Retina (tissue), 1 donor: ENCODE measurements around the gene FBXO7.
A peak's percentile ranks its signal among the peaks of the same experiment; 100 is the strongest.

Experiments used
- DNase-seq: peaks from one replicate; pipeline ENCODE4 v3.0.0-alpha.2; 2016

FBXO7 gene

DNA sequence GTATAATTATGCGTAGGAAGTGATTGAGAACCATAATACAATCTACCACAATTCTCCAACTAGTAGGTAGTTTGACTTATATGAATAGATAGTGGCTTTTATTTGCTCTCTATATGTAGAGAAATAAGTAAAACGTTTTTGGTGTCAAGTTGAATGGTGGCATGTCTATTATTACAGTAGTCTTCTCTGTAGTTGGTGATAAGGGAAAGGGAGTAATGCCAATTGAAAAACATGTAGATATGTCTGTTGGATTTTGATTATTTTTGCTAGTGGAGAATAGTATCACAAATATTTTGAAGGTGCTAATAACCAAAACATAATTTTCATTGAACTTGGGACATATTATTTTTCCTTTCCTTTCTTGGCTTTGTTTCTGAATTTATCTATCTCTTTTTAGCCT lies 17.5 kb downstream of the FBXO7 start:
- DNase-seq: no peak

DNA sequence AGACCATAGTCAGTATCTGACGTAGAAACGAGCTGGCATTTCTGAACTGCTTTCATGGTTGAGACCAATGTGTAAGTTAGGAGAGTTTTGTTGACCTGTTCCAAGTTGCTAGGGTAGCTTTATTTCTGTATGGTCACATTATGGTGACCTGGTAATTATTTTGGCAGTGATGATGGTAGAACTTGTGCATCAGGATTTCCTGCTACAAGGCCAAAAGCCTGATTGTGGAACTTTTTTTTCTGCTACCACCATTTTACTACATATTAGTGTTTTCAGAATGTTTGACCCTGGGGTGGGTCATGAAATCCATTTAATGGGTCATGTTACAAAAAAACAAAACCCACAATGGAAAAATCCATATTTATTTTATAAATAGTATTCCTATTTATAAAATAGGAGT lies 18.9 kb downstream of the FBXO7 start:
- DNase-seq: no peak

DNA sequence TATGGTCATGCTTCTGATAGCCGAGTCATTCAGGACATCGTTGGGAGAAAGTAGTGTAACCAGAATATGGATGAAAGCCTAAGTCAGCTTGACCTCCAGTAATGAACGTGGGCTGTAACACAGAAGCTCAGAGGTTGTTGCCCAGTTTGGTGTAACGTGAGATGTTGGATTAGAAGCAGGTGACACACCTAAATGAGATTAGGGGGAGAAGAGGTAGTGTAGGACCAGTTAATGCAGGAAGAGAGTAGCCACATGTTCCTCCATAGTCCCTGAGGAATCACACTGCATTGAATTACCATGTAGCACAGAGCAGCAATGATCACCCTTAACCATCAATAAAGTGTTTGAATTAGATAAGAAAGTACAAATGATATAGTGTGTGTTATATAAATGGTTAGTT lies 20.4 kb downstream of the FBXO7 start:
- no peak for DNase-seq

DNA sequence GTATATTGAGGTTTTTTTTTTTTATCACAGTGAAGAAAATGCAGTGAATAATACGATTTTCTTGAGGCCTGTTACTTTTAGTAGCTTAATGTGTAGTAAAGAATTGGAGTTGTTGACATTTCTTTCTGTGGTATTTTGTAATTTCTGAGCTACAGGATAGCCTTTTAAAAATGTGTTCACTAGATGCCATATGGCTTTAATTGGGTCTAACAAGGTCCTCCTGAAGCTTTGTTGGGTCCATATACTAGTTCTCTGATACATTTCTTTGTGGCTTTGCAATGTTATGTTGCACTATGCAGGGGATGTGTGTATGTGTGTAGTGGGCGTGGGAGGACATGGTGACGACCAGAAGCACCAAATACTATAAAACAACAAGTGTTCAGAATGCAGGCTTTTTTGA lies 25.1 kb downstream of the FBXO7 start:
- DNase-seq: no peak

DNA sequence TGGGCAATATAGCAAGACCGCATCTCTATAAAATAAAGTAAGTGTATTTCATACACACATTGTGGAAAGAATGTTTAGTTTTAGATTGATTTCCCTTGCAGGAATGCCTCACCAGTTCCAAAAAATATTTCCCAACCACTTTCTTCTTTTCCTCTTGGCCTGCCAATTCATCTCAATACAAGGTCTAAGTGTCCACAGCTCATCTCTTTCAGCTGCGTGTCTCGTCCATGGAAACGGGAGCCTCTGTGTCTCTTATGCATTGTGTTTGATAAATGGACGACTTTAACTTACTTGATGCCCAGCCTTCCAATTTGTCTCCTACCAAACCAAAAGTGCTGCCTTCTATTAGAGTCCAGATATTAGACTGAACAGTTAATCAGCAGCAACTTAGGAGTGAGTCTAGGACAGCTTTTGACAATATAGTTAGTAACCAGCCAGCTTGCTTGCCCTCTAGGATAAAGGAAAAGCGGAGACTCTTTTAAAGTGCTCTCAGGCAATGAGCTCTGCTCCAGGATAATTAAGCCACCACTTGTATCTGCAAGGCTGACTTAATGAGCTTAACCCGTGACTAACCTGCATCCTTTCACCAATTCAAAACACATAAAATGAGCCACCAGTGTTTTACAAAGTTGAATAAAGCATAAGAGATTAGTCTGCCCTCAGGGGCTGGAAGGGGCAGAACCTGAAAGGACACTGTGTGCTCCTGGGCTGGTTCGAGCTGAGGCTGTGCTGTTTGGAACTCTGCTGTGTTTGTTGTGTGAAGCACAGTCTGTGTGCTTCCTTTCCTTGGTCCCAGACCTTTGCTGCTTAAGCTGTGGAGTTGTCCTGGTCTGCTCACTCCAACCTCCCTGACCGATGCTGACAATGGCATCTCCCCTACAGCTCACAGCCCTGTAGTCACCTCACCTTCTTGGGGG lies 27.5 kb downstream of the FBXO7 start:
- no peak for DNase-seq

DNA sequence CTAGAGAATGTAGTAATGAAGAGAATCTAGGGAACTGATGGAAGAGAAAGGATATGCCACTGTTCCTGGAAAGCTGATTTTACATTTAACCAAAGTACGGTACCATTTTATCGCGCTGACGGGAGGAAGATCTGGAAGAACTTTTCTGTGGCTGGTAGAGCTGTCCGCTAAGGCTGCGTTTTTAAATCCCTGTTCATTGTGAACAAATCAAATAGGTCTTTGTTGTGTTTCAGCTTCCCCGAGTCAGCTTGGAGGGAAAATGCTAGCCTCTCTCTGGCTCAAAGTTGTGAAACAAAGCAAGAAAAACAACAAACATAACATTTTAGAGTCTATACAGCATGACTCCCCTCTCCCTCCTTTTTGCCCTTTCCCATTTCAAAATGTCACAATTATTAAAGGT lies 34.4 kb downstream of the FBXO7 start:
- DNase-seq: no peak

DNA sequence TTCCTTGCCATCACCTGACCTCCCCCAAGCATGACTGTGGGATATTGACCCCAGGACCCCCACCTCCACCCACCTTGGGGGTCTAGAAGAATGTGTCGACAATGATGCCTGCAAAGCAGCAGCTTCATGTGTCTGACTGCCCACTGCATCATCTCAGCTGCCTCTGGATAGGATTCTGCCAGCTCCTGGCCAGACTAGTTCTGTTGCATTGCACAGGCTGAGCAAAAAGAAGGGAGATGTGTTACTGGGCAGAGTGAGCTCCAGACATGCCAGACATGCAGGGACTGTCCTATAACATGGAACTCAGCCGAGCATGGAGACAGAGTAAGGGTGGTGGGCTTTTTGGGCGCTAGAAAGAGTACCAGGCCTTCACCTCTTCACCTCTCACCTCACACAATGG lies 36.7 kb downstream of the FBXO7 start:
- DNase-seq: no peak

DNA sequence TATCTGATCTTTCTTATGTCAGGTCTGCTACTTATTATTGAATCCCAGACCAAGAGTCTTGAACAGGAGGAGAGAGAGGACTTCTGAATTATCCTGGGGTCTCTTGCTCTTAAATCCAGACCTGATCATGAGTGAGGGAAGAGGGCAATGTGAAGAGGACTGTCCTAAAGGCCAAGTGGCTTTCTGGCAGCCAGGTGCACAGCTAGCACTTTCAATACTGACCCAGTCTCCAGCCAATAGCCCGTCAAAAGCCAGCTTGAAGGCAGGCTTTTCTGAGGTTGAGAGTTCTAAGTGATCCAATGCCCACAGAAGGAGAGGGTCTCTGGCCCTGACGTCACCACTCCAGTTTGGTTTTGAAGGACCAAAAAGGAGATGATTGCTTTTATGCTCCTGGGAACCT lies 37.2 kb downstream of the FBXO7 start:
- no peak for DNase-seq

DNA sequence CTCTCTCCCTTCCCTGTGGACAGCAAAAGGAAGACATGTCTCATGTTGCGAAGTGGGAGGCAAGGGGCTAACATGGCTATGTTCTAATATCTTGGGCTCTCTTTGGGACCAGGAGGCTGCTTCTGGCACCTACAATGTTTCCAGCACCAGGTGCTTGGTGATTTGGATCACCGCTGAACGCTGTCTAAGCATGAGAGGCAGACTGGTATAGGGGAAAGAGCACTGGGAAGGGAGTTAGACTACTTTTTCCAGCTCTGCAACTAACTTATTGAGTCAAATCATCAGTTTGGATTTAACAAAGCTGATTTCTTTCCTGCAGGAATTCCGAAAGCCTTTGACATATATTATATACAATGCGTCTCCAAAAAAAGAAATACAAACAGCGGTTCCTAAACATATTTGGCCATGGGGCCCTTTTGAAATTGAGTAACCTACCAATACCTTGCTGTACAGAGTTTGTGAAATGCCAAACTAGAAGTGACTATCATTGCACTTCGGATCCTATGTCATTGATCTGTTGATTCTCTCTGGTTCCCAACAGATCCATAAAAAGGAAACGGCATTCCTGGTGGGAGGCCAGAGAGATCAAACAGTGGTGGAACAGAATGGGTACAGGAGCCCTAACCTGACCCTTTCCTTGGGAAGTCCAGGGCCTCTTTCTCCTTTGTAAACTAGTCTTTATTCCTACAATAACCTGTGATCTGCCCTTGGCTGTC lies 37.8 kb downstream of the FBXO7 start:
- no peak for DNase-seq

DNA sequence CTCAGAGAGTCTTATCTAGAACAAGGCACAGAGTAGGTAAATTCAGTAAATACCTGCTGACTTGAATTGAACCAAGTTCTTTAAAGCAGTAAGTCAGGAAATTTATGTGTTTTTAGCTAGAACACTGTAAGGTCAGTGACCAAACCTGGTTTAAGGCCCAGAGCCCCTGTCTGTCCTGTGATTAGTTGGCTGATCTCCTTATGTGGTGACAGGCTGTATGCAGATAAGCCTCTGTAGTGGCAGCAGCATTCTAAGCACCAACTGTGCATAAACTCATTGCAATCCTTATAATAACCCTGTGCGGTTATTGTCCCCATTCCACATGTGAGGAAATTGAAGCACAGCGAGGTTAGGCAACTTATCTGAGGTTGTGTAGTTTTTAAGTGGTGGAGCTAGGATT lies 40.5 kb downstream of the FBXO7 start:
- DNase-seq: no peak

DNA sequence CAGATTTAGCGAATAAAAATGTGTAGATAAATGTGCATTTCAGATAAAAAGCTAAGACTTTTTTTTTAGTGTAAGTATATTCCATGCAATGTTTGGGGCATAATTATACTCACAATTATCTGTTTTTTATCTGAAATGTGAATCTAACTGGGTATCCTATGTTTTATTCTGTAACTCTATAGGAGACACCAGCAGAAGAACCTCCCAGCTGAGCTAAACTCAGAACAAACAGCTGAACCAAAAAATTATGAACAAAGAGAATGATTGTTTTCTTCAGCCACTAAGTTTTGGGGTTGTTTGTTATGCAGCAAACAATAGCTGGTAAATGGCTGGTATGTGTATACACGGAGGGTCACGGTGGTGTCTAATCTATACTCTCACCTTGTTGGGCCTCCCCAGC lies 42.9 kb downstream of the FBXO7 start:
- DNase-seq: no peak

DNA sequence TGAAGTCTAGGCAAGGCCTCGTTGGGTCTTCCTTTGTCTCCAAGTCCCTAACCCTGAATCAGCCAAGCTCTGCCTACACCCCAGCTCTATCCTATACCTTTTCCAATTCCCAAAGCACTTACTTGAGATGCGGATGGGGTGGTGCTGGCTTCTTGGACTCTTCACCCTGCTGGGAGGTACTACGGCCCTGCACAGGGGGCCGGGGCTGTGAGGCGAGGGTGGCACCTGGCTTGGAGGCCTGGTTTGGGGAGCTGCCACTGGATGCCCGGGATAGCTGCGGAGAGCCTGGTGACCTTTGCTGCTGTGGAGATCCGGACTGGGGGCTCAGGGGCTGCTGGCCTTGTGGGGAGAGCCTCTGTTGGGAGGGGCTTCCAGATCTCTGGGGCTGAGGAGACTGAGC lies 43.3 kb downstream of the FBXO7 start:
- DNase-seq: no peak

DNA sequence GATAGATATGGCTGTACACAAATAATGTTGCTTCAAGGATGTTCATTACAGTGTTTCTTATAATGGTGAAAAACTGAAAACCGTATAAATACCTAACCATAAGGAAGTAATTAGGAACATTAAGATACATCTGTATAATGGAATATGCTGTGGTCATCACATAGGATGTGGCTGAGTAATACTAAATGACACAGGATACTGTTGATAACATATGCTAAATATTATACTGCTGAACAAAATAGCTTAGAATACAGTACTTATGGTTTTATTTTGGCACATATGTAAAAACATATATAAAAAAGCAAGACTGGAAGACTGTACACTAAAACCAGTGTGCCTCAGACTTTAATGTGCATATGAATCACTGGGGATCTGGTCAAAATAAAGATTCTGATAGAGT lies 43.8 kb downstream of the FBXO7 start:
- no peak for DNase-seq

DNA sequence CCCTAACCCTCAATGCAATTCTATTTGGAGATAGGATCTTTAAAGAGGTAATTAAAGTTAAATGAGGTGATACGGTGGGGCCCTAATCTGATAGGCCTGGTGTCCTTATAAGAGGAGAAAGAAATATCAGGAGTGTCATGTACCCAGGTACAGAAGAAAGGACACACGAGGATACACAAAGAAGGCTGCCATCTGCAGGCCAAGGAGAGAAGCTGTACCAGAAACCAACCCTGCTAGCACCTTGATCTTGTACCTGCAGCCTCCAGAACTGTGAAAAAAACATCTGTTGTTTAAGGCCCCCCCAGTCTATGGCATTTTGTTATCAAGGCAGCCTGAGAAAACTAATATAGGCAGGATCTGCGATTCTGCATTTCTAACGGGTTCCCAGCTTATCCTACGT lies 44.2 kb downstream of the FBXO7 start:
- DNase-seq: no peak

DNA sequence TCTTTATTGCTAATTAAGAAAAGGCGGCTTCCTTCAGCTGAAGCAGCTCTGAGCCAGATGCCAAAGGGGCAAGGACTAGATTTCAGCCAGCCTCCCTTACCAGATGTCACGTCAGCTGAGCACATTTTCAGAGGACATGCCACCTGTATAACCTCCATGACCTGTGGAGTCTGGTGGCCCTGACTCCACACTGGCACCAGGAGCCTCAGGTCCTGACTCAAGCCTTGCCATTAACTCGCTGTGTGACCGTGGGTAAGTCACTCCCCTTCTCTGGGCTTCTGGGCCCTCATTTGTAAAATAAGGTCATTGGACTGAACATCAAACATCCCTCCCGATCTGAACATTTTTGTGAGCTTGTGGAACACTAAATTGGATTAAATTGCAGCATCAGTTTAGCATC lies 46.0 kb downstream of the FBXO7 start:
- no peak for DNase-seq

DNA sequence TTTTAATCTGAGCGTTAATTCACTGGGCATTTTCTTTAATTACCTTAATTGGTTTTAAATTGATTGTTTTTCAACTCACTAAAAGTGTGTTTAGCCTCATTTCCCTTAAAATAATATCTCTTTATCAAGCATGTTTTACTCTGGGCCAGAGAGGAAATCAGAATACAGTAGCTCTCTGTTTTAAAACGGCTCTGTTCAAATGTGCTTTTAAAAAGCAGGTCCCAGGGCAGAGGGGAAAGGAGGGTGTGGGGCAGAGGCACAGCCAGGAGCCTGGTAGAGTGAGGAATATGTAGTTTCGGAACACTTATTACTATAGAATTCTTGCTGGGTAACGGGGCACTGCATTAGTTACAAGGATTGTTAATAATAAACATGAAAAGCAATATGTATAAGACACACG lies 47.6 kb downstream of the FBXO7 start:
- DNase-seq: no peak

DNA sequence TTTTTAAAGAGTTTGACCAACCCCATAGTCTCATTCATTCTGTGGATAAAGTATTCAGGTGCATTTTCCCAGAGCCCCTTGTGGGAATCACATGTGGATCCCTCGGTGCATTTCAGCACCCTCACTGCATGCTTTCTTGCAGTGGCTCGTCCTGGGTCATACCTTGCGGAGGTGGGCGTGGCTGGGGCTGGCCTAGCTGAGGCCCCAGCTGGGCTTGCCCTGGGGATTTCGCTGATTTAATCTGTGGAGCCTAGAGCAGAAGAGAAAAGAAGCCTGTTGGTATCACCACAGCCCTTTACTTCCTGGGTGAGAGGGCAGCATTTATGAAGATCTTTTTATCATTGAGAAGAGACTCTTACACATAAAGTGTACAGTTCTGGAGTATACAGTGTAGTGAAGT lies 53.1 kb downstream of the FBXO7 start:
- no peak for DNase-seq

DNA sequence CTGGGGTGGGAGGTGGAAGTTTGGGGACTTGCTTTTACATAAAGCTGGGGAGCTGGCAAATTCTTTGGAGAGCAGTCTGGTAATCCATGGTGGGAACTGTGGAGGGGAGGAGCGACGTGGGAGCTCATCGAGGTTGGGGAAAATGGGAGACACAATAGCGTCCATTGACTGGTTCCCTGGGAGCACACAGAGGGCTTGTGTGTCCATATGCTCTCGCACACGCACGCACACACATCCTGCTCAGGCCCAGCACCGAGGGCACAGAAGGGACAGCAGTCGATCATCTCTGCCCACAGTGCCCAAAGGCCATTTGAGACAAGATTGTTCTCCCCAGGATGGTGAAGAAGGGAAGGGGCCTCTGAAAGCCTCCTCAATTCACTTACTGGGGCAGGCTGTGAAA lies 53.7 kb downstream of the FBXO7 start:
- no peak for DNase-seq

DNA sequence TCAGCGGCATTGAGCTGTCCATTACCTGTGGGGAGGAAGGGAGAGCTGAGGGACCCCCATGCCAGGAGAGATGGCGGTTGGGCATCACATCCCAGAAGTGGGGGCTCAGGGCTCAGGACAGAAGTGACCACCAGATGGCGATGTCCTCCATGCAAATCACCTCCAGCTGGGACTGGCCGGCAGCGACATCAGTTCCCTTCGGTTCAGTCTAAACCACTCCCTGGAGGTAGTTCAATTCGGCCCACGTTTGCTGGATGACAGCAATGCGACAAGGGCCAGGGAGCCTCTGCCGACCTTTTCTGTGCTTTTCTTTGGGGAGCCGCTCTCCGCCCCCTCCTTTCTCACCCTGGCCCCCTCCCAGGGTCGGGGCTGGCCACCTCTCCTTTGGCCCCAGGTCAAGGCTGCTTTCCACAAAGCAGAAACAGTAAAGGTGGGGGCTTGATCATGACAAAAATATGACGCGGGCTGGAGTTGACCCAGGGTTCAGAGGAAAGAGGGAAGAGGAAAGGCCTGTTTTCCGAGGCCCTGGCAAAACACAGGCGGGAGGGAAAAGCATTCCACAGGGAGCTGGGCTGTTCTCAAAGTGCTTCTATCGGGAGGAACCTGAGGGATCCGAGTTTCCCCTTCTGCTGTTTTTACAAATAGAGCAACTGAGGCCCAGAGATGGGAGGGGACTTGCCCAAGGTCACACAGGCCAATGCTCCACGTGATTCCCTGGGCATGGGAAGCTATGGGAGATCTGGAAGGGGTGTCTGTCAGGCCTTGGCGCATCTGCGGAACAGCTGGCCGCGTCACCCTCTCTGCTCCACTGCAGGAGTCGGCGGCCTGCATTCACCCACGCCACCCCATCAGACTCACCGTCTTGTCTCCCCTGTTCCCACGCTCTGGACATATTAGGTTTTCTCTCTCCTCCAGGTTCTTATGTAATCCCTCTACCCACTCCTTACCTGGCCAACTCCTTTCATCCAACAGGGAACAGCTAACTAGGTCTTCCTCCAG lies 54.7 kb downstream of the FBXO7 start:
- peak; percentile 87 for DNase-seq

DNA sequence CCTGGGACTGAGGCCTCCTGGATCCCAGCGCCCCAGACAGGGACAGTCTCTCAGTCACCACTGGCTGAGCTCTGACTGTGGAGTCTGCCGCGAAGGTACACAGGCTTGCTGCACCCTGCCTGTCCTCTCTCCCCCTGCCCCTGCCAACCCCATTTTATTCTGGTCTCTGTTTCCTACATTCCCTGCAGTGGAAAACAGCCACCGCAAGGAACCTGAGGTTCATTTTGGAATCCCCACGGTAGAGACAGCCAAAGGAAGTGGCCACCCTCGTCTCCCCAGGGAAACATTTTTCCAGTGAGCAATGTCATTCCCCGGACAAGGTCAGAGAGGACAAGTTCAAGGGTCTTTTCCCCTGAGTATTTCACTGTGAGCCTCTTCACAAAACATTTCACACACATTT lies 56.6 kb downstream of the FBXO7 start:
- DNase-seq: peak; percentile 14

DNA sequence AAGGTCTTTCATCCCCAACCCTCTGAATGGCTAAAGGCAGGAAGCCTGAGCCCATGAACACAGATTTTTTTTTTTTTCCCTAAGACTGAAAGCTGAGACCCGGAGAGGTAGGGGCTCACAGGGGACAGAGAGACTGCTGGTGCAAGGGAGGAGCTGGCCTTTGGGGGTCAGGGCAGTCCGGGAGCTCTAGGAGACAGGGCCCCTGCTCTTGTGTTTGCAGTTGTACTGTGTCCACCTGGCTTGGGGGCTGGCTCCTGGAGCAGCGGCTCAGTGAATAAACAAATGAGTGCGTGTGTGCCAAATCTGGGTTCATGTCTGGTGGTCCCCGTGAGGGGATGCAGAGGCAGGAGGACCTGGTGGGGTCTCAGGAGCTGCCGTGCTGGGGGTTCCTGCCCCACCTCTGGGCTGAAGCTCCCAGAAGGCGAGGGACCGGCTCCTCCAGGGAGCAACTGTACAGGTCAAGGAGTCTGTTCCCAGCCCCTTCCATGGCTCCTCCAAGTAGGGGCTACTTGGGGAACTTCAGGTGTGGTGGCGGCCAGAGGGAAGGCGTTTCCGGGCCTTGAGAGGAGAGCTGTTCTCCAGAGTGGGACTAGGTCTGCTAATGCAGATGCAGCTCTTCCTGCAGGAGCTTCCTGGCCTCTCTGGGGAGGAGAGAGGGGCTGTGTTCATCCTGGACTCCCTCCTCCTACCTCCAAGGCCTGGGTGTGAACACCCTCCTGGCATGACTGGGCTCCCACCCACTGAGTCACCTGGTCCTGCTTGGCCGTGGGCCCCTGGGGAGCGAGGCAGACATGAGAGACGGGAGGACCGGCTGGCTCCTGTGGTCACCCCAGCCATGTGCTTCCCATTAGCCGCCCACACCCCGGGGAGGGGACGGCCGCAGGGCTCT lies 57.6 kb downstream of the FBXO7 start:
- peak; percentile 42 for DNase-seq

DNA sequence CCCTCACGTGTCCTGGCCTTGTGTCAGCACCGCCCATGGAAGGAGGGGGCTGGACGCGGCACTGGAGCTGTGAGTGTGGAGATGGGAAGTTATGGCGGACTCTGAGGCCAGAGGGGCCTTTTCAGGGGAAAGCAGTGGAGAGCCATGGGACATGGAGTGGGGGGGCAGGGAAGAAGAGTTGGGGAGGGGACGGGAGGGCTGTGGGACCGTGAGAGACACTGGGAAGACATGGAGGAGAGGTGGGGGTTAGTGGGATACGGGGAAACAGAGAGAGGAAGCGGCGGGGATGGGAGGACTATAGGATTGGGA lies 58.2 kb downstream of the FBXO7 start:
- no peak for DNase-seq
